Right forelimb (tissue), 1 donor: ENCODE data around the gene DIO1.

Experiments used
- DNase-seq: peaks from one replicate; pipeline ENCODE4 v3.0.0-alpha.2; 2018

Gene DIO1

GRCh38 chr1:53895421-53895820 lies 1.4 kb downstream of the DIO1 start:
- no peak for DNase-seq

GRCh38 chr1:53896635-53897229 lies 2.7 kb downstream of the DIO1 start:
- no peak for DNase-seq

- no peak for DNase-seq
Observed at GRCh38 chr1:53899206-53899628, 5.2 kb downstream of the DIO1 start.

DNA sequence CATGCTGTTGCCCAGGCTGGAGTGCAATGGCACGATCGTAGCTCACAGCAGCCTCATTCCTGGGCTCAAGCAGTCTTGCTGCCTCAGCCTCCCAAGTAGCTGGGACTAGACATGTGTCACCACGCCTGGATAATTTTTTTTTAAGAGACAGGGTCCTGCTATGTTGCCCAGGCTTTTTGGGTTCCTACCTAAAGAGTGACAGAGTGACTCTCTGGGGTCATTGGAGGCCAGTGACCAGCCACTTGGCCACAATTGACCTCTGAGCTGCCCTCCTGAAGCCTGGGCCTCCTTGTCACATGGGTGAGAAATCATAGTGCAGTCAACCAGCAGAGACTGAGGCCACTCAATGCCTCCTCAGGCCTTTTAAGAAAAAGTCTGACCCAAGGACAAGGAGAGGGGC lies 5.7 kb downstream of the DIO1 start:
- DNase-seq: no peak

- DNase-seq: no peak
Observed at GRCh38 chr1:53902235-53903138, 8.5 kb downstream of the DIO1 start.

DNA sequence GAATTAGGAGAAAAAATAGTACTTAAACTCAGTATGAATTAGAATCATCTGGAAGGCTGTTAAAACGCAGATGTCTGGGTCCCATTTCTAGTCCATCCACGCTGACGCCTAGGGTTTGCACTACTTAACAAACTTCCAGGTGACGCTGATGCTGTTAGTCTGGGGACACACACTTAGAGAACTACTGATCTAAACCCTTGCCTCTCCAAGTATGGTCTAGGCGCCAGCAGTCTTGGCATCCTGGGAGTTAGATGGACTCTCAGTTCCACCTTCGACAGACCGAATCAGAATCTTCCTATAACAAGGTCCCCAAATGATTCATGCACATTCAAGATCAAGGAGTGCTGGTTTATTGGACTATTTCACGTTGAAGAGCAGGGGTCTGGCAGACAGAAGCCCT lies 11.5 kb downstream of the DIO1 start:
- no peak for DNase-seq

DNA sequence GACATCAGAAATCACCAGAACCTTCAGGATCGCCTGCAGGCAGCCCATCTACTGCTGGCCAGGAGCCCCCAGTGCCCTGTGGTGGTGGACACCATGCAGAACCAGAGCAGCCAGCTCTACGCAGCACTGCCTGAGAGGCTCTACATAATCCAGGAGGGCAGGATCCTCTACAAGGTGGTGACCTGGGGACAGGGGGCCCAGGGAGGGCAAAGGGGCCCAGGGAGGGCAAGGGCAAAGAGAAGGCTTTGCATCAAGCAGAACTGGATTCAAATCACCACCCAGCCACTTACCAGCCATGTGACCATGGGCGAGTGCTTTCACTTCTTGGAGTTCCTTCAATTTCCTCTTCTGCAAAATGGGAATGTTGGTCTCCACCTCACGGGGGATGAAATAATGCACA lies 12.1 kb downstream of the DIO1 start:
- DNase-seq: no peak

GRCh38 chr1:53909946-53910345 lies 16.0 kb downstream of the DIO1 start:
- DNase-seq: no peak

GRCh38 chr1:53911442-53911841 lies 17.5 kb downstream of the DIO1 start:
- no peak for DNase-seq

GRCh38 chr1:53913352-53914033 lies 19.5 kb downstream of the DIO1 start:
- DNase-seq: no peak

- DNase-seq: no peak
Observed at GRCh38 chr1:53918343-53918742, 24.4 kb downstream of the DIO1 start.

DNA sequence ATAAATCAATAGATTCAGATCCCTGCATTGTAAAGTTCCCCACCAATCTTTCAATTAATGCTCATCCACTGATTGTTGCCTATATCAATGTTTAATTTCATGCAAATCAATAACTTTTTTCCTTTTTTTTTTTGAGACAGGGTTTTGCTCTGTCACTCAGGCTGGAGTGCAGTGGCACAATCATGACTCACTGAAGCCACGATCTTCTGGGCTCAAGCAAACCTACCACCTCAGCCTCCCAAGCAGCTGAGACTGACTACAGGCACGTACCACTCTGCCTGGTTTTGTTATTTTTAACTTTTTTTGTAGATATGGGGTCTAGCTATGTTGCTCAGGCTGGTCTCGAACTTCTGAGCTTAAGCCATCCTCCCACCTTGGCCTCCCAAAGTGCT lies 25.7 kb downstream of the DIO1 start:
- DNase-seq: no peak

DNA sequence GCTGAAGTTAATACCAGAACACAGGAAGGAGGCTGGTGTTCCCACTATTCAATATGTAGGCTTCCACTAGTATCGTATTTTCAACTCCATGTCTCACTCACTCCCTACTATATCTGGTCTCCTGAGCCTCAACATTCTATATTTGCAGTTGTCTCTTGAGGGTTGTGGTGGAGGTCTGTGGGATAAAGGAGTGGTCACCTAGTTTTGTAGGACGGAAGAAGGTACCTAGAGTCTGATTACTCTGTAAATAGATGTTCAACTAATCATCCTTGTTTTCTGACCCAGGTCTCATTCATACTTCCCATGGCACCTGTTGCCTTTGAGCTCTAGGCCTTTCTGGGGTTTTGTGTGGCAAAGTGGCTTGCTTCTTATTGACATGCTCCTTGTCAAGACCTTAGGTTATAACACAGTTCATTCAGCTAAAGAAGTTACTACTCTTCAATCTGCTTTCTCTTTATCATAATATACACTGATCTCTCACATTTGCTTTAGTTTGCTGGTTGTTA lies 33.4 kb downstream of the DIO1 start:
- no peak for DNase-seq

DNA sequence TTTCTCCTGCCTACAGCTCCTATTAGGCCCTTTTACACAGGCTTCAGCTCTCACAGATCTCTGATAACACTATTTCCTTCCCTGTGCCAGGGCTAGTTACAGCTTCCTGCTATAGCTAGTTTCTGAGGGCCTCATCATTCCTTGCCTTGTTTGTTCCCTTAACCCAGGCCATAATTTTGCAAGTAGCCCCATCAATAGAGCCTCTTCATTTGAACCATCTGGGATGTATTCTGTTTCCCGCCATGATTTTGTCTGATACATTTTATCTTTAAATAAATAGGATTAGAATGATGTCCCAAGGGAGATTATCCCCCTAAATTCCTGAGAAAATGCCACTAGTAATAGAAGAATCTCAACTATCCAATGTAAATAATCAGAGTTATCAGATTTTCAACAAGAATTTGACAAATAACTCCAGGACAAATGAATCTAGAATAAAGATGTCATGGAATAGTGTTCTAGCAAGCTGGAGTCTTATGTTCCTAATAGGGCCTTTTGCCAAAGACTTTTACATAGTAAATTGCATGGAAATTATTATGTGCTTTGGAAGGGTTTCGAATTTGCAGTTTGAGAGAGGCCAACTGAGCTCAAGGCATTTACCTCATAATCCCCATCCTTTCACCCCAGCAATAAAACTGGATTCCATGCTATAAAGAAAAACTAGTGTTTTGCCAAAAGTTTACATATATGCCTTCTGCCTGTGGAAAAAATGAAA lies 35.4 kb downstream of the DIO1 start:
- DNase-seq: no peak

DNA sequence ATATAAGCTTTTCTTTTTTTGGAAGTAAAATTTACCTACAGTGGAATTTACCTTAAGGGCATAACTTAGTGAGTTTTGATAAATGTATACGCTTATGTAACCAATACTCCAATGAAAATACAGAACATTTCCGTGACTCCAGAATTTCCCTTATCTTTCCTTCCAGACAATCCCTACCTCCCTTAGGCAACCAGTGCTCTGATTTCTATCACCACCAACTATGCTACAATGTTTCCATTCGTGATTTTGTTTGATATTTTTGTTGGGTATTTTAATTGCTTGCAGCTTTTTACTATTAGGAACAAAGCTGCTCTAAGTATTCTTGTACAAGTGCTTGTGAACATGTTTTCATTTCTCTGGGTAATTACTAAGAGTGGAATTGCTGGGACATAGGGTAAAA lies 36.9 kb downstream of the DIO1 start:
- no peak for DNase-seq

- no peak for DNase-seq
Observed at GRCh38 chr1:53931523-53931922, 37.5 kb downstream of the DIO1 start.

GRCh38 chr1:53934170-53934765 lies 40.3 kb downstream of the DIO1 start:
- no peak for DNase-seq

- DNase-seq: no peak
Observed at GRCh38 chr1:53936430-53936829, 42.4 kb downstream of the DIO1 start.

- DNase-seq: no peak
Observed at GRCh38 chr1:53938136-53938830, 44.3 kb downstream of the DIO1 start.

DNA sequence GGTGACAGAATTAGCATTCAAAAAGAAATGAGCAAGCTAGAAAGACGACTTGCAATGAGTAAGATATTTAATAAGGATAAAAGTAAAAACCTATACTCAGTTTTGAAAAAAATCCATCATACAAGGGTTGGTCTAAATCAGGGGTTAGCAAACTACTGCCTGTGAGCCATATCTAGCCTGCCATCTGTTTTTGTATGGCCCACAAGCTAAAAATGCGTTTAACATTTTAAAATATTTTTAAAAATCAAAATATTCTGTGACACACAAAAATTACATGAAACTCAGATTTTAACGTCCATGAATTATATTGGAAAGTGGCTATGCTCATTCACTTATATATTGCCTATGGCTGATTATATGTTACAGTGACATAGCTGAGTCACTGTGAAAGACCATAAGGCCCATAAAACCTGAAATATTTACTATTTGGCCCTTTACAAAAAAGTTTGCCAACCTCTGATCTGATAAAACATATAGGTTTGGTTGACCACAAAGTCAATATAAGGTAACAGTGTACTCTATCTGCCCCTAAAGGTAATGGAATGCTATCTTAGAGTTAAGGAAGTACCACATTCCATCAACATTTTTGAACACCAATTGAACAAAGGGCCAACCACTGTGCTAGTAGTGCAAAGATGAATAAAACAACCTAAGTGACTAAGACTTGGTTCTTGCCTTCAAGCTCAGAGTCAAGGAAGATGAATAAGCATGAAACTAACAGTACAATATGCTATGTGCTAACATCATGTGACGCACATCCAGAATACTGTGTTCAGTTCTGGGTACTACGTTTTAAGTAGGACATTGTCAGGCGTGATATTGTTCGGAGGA lies 48.4 kb downstream of the DIO1 start:
- no peak for DNase-seq

DNA sequence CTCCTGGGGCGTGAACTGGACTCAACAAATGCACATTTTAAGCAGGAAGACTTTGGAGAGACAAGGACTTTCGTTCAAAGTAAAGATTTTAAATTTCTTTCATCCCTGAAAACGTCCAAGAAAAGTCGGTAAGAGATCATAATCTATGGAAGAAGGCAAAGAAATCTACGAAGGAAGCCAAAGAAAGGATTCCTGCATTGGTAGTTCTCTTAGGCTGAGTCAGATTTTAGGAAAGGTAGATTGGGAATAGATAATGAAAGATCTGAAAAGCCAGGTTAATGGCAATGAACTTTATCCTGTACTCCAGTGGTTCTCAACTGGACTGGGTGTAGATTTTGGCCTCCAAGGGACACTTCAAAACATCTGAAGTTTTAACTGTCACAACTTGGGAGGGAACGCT lies 49.1 kb downstream of the DIO1 start:
- DNase-seq: no peak
